SK-N-SH treated with all-trans-retinoic acid at 6 μM for 48 hours (cell line): ENCODE measurements around the gene TTC17.

ENCODE experiments used
- ATAC-seq: fragments of 200-7000 bp; cut with Tn5 transposase; 3 replicates; pipeline ENCODE4 v1.9.1; 2020; ENCODE audit warnings: mild to moderate bottlenecking, moderate library complexity
- ARNTL ChIP-seq: fragments of 450-650 bp; formaldehyde crosslinking; IDR thresholded peaks from 2 replicates; pipeline ENCODE4 v1.5.0; 2020; ENCODE audit warnings: low read depth, mild to moderate bottlenecking, moderate library complexity, borderline replicate concordance
- BACH2 ChIP-seq: fragments of 250-450 bp; sonication (Bioruptor Pico); IDR thresholded peaks from 2 replicates; pipeline ENCODE4 v1.9.0; 2021; ENCODE audit warnings: mild to moderate bottlenecking, borderline replicate concordance
- CREB5 ChIP-seq: fragments of 250-450 bp; sonication (Bioruptor Pico); IDR thresholded peaks from 2 replicates; pipeline ENCODE4 v1.5.1; 2020; ENCODE audit warnings: low read depth, mild to moderate bottlenecking, moderate library complexity
- CSRNP3 ChIP-seq: fragments of 250-450 bp; sonication (Bioruptor Pico); IDR thresholded peaks from 2 replicates; pipeline ENCODE4 v1.5.1; 2021; ENCODE audit warnings: mild to moderate bottlenecking, moderate library complexity
- ESRRG ChIP-seq: fragments of 250-450 bp; sonication (Bioruptor Pico); IDR thresholded peaks from 2 replicates; pipeline ENCODE4 v1.6.1; 2021; ENCODE audit warnings: mild to moderate bottlenecking
- GLIS3 ChIP-seq: fragments of 250-450 bp; sonication (Bioruptor Pico); IDR thresholded peaks from 2 replicates; pipeline ENCODE4 v1.5.0; 2020; ENCODE audit warnings: mild to moderate bottlenecking, moderate library complexity
- PATZ1 ChIP-seq: fragments of 250-450 bp; sonication (Bioruptor Pico); IDR thresholded peaks from 2 replicates; pipeline ENCODE4 v1.8.0; 2020; ENCODE audit warnings: mild to moderate bottlenecking, moderate library complexity, borderline replicate concordance
- POU6F1 ChIP-seq: fragments of 250-450 bp; sonication (Bioruptor Pico); IDR thresholded peaks from 2 replicates; pipeline ENCODE4 v1.8.0; 2021; ENCODE audit warnings: low read depth, mild to moderate bottlenecking, moderate library complexity, borderline replicate concordance
- PPARA ChIP-seq: fragments of 250-450 bp; sonication (Bioruptor Pico); IDR thresholded peaks from 2 replicates; pipeline ENCODE4 v1.5.0; 2020; ENCODE audit warnings: mild to moderate bottlenecking, borderline replicate concordance
- RARB ChIP-seq: fragments of 250-450 bp; sonication (Bioruptor Pico); IDR thresholded peaks from 2 replicates; pipeline ENCODE4 v1.8.0; 2021; ENCODE audit warnings: mild to moderate bottlenecking, moderate library complexity
- SNAI2 ChIP-seq: fragments of 250-450 bp; sonication (Bioruptor Pico); IDR thresholded peaks from 2 replicates; pipeline ENCODE4 v1.5.0; 2020; ENCODE audit warnings: mild to moderate bottlenecking, moderate library complexity
- TCF4 ChIP-seq: fragments of 250-450 bp; sonication (Bioruptor Pico); IDR thresholded peaks from 2 replicates; pipeline ENCODE4 v1.8.0; 2021; ENCODE audit warnings: mild to moderate bottlenecking, moderate library complexity, borderline replicate concordance
- TOX ChIP-seq: fragments of 250-450 bp; sonication (Bioruptor Pico); IDR thresholded peaks from 2 replicates; pipeline ENCODE4 v1.8.0; 2021; ENCODE audit warnings: mild to moderate bottlenecking, moderate library complexity, borderline replicate concordance
- TSHZ2 ChIP-seq: fragments of 250-450 bp; sonication (Bioruptor Pico); IDR thresholded peaks from 2 replicates; pipeline ENCODE4 v1.5.0; 2020; ENCODE audit warnings: mild to moderate bottlenecking, moderate library complexity
- ZC3H10 ChIP-seq: fragments of 250-450 bp; sonication (Bioruptor Pico); IDR thresholded peaks from 2 replicates; pipeline ENCODE4 v1.5.1; 2021; ENCODE audit warnings: mild to moderate bottlenecking, moderate library complexity
- ZFP3 ChIP-seq: fragments of 250-450 bp; sonication (Bioruptor Pico); IDR thresholded peaks from 2 replicates; pipeline ENCODE4 v1.5.0; 2020; ENCODE audit warnings: mild to moderate bottlenecking, moderate library complexity
- ZNF565 ChIP-seq: fragments of 450-650 bp; formaldehyde crosslinking; conservative IDR thresholded peaks from 2 replicates; pipeline ENCODE4 v1.5.0; 2020; ENCODE audit warnings: low read depth, mild to moderate bottlenecking, moderate library complexity
- ZNF8 ChIP-seq: fragments of 450-650 bp; formaldehyde crosslinking; IDR thresholded peaks from 2 replicates; pipeline ENCODE4 v1.5.0; 2020; ENCODE audit warnings: mild to moderate bottlenecking, moderate library complexity

TTC17 gene

GRCh38 chr11:43517518-43517917 is 158.8 kb downstream of the TTC17 start:
- no peak for TF ChIP-seq BACH2 (CRISPR knock-in tag)
- no peak for TF ChIP-seq PATZ1 (CRISPR knock-in tag)
- TF ChIP-seq GLIS3 (CRISPR knock-in tag): no peak
- TF ChIP-seq RARB: no peak
- no peak for TF ChIP-seq ZC3H10 (CRISPR knock-in tag)
- no peak for TF ChIP-seq ZNF8
- TF ChIP-seq TOX: no peak
- TF ChIP-seq PPARA (CRISPR knock-in tag): no peak
- TF ChIP-seq ARNTL (CRISPR knock-in tag): no peak
- TF ChIP-seq POU6F1: no peak
- no peak for TF ChIP-seq ESRRG (CRISPR knock-in tag)
- ATAC-seq: no peak

GRCh38 chr11:43518408-43519160 is 159.9 kb downstream of the TTC17 start:
- TF ChIP-seq ZFP3 (no peak), TOX (no peak), RARB (no peak), GLIS3 (CRISPR knock-in tag) (no peak), BACH2 (CRISPR knock-in tag) (no peak), ZC3H10 (CRISPR knock-in tag) (no peak), SNAI2 (no peak), TCF4 (no peak)
- ATAC-seq: no peak

- no peak for ATAC-seq
- TF ChIP-seq CSRNP3 (CRISPR knock-in tag): no peak
- TF ChIP-seq TCF4: no peak
- no peak for TF ChIP-seq GLIS3 (CRISPR knock-in tag)
- no peak for TF ChIP-seq ESRRG (CRISPR knock-in tag)
- no peak for TF ChIP-seq SNAI2
- no peak for TF ChIP-seq ZNF565 (CRISPR knock-in tag)
Observed at GRCh38 chr11:43521471-43521870, 162.8 kb downstream of the TTC17 start.

- no peak for ATAC-seq
Observed at GRCh38 chr11:43523632-43524031, 164.9 kb downstream of the TTC17 start.

GRCh38 chr11:43532041-43532440 is 173.3 kb downstream of the TTC17 start:
- no peak for ATAC-seq
- TF ChIP-seq ZC3H10 (CRISPR knock-in tag): no peak
- TF ChIP-seq ARNTL (CRISPR knock-in tag): no peak
- no peak for TF ChIP-seq ESRRG (CRISPR knock-in tag)
- TF ChIP-seq ZNF565 (CRISPR knock-in tag): no peak
- no peak for TF ChIP-seq GLIS3 (CRISPR knock-in tag)
- TF ChIP-seq TSHZ2 (CRISPR knock-in tag): no peak
- TF ChIP-seq CSRNP3 (CRISPR knock-in tag): no peak
- TF ChIP-seq BACH2 (CRISPR knock-in tag): no peak
- TF ChIP-seq CREB5 (CRISPR knock-in tag): no peak

More at GRCh38 chr11:43523632-43524031, 164.9 kb downstream of the TTC17 start:
- TF ChIP-seq POU6F1 (no peak), PPARA (CRISPR knock-in tag) (no peak)
- TF ChIP-seq, all 23 proteins: peak for 0
